Posterior cingulate gyrus (tissue), 11 donors: Measurements from ENCODE around the gene KLHL36.

Experiments used
- DNase-seq, 10 donors: peaks; one replicate each; pipeline versions ENCODE4 v3.0.0 to v3.0.0-alpha.2; 2020 to 2021; ENCODE audit warnings: mixed read lengths in 3 of 10
- intact Hi-C: fragments of 100-400 bp; cut with DNase I; formaldehyde crosslinking; loops from one replicate; pipeline ENCODE4 v1.15.1; 2023

KLHL36 gene

DNA sequence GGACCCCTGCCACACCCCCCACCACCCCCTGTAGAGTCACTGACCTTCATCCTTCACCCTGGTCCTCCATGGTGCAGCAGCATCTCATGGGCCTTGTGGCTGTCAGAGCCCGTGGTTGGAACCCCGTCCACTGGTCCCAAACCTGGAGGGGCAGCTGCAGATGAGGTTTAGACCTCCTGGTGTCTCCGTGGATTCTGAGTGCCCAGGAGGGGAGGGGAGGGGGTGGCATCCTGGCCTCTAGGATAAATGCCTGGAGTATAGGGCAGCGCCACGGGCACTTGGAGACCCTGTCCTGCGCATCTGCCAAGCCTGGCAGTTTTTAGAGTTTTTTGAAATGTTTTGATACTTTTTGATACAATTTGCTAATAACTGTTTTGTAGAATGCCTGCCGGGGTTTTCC lies 17.5 kb downstream of the KLHL36 start:
- intact Hi-C loops = no loop called here
- peak in 1 of 10 donors; percentile 70 for DNase-seq

GRCh38 chr16:84667600-84668309 lies 19.4 kb downstream of the KLHL36 start:
- intact Hi-C loops = no loop called here
- DNase-seq = peak in 1 of 10 donors; percentile 50

DNA sequence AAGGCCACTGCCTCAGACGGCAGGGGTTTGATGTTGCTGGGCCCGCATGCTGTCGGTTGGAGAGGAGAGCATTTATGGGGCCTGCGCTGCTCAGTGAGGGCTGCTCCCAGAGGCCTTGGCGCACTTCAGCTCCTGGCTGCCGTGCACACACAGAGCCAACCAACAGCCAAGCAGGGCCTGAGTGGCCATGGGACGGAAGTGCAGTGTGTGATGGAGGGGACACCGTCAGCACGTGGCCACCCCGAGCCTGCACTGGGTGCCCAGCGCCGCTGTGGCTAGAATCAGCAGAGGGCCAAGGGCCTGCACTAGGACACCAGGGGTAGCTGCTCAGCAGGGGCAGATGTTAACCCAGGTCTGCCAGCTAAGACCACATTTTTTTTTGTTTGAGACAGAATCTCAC lies 21.8 kb downstream of the KLHL36 start:
- intact Hi-C loops = no loop called here
- DNase-seq = no peak

DNA sequence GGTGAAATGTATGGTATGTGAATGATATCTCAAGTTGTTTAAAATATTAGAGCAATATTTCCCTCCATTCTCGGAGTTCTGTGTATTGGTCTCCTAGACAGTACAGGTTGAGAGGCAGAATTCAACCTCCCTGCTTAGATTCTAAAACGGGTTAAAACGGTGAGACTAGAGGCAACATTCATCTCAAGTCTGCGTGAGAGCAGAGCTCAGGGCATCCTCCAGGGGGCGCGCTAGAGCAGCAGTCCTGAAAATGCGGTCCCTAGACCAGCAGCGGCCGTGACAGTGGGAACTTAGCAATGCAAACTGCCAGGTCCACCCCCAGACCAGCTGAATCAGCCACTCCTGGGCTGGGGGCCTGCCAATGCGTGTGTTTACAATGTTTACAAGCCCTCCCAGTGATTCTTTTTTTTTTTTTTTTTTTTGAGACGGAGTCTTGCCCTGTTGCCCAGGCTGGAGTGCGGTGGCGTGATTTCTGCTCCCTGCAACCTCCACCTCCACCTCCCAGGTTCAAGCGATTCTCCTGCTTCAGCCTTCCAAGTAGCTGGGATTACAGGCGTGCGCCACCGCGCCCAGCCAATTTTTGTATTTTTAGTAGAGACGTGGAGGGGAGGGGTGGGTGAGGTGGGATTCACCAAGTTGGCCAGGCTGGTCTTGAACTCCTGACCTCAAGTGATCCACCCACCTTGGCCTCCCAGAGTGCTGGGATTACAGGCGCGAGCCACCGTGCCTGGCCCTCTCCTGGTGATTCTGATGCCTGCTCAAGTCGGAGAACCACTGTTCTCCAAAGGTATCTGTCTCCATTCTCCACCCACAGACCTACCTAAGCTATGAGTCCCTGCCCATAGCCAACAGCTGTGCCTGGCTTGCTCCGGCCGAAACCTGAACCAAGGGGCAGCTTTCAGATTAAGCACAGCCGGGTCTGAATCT lies 24.2 kb downstream of the KLHL36 start:
- intact Hi-C loops = loop anchor here (2.0 kb wide), 1 partner anchor 54 kb away; no protein-coding TSS in a partner anchor
- DNase-seq = peak; percentile 23 to 93 (median 74)

DNA sequence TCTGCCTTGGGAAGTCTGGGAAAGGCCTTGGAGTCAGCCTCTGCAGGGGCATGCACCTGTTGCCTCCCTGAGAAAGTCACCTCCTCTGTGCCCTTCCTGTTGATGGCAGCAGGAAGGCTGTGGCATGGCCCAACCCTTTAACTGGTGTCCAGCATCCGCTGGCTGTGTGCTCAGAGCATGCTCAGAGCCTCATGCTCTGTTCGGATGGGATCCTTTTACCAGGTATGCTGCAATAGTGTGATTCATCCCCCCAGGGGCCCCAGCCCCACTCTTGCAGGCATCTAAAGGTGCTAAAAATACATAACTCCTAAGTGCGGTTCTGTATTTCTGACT lies 24.9 kb downstream of the KLHL36 start:
- intact Hi-C loops = loop anchor here (2.0 kb wide), 1 partner anchor 54 kb away; no protein-coding TSS in a partner anchor
- DNase-seq = peak in 1 of 10 donors; percentile 21

- intact Hi-C loops = loop anchor here (2.0 kb wide), 1 partner anchor 53 kb away; no protein-coding TSS in a partner anchor
- DNase-seq = peak in 1 of 10 donors; percentile 27
Observed at GRCh38 chr16:84673561-84673960, 25.2 kb downstream of the KLHL36 start.

GRCh38 chr16:84675423-84675822 lies 27.1 kb downstream of the KLHL36 start:
- intact Hi-C loops = no loop called here
- DNase-seq = no peak

DNA sequence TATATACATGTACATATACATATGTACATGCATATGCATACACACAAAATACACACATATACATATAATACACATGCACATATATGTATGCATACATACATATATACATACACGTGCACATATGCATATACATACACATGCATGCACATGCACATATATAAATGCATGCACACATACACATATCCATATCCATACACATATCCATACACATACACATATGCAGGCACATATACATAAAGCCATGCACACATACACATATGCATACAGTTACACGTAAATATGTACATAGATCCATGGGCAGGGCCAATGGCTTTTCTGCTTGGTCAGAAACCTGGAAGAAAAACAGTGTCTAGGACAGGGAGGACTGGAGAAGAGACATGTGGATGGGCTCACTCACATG lies 27.6 kb downstream of the KLHL36 start:
- intact Hi-C loops = no loop called here
- no peak for DNase-seq

GRCh38 chr16:84677017-84677803 lies 28.9 kb downstream of the KLHL36 start:
- no peak for DNase-seq
- intact Hi-C loops = no loop called here

- intact Hi-C loops = no loop called here
- no peak for DNase-seq
Observed at GRCh38 chr16:84677849-84678248, 29.5 kb downstream of the KLHL36 start.

DNA sequence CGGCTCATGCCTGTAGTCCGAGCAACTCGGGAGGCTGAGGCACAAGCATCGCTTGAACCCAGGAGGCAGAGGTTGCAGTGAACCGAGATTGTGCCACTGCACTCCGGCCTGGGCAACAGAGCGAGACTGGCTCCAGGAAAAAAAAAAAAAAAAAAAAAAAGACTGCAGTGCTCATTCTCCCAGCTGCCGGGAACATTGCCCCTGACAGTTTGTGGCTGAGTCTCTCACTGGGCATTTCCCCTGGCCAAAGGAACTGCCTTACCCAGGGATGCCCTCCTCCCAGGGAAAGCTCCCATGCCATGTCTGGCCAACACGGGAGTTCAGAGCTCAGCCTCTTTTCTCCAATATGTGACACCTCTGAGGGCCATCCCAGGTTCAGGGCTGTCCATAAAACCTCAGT lies 30.2 kb downstream of the KLHL36 start:
- DNase-seq = no peak
- intact Hi-C loops = no loop called here

- intact Hi-C loops = no loop called here
- DNase-seq = no peak
Observed at GRCh38 chr16:84680165-84680842, 32.0 kb downstream of the KLHL36 start.

DNA sequence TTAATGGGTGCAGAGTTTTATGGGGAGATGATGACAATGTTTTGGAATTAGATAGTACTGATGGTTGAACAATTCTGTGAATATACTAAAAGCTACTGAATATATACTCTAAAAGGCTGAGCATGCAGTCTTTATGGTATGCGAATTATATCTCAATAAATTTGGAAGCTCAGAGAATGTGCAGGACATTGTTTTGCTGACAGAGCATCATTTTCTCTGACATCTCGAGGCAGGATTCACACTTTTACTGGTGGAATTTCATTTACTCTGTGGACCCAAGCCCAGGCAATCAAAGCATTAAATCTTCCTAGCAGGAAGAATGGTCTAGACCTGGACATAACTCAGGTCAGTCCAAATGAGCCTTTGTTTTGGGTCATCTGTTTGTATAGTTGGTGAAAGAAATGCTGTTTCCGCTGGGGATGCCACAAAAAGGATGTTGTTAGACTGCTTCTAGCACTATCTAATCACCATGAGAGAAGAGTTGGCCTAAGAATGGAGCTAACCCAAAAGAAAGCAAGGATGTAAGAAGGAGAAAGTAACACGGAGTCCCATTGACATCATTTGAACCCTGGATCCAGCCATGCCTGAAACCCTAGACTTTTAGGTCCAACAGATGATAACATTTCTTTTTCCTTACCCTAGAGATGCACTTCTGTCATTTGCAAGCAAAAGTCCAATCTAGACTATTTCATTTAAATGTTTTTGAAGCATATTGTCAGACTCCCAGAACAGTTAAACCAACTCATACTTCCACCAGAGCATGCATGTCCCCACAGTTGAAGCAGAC lies 32.7 kb downstream of the KLHL36 start:
- intact Hi-C loops = no loop called here
- DNase-seq = no peak

DNA sequence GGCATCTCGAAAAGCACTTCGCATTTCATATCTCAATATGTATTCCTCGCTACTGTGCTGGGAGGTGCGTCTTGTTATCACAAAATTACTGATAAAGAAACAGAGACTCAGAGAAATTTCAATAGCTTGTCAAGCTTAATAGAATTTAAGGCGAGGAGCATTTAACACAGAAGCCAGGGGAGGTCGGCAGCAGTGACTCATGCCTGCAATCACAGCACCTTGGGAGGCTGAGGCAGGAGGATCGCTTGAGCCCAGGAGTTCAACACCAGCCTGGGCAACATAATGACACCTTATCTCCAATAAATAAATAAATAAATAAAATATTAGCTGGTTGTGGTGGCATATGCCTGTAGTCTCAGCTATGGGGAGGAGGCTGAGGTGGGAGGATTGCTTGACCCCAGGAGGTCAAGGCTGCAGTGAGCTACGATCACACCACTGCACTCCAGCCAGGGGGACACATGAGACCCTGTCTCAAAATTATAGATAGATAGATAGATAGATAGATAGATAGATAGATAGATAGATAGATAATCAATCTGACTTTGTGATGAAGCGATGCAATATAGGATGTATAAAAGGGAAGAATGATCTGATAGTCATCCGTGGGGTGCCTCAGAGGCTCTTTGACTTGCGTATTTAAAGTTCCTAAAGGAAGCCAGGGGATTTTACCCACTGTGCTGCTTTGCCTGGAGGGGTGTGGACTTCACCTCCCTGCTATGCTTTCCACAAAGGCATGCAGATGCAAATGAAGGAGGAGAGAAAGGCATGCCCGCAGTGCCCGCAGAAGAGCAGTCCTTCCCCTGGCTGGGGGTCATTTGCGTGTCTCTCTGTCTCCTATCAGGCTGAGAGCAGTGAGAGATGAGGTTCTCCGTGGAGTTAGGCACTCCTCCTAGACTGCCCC lies 35.6 kb downstream of the KLHL36 start:
- no peak for DNase-seq
- intact Hi-C loops = no loop called here

DNA sequence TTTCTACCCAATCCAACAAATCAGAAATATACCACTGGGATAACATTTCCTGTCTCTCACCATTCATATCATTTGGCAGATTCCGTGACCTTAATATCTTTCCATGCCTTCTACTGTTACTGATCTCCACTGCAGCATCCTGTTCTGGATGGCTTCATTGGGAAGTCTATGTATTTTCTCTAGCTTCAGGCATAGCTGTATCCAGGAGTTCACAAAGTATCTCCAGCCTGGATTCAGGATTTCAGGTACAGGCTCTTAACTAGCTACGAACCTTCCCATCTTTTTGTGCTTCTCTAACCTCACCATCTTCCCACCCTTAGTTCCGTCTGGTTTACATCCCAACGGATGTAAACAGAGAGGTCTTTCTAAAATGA lies 36.3 kb downstream of the KLHL36 start:
- intact Hi-C loops = no loop called here
- no peak for DNase-seq

- intact Hi-C loops = no loop called here
- DNase-seq = no peak
Observed at GRCh38 chr16:84685210-84685609, 36.9 kb downstream of the KLHL36 start.

DNA sequence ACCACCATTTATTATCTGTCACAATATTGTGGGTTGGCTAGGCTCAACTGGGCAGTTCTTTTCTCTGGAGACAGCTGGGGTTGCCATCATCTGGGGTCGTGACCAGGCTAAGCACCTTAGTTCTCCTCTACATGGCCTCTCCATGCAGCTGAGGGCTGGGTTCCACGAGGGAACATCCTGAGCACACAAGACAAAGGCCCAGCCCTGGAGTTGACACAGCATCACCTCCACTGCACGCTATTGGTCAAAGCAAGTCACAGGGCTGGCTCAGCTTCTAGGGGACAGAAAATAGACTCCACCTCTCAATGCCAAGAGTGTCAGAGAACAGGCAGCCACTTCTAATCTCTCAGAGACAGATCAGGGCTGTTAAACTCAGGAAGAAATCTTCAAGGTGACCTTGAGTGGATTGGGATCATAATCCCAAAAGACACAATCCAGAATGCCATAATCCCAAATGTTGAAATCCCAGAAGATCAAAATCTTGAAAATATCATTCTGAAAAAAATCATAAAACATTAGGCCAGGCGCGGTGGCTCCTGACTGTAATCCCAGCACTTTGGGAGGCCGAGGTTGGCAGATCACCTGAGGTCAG lies 38.5 kb downstream of the KLHL36 start:
- no peak for DNase-seq
- intact Hi-C loops = no loop called here

DNA sequence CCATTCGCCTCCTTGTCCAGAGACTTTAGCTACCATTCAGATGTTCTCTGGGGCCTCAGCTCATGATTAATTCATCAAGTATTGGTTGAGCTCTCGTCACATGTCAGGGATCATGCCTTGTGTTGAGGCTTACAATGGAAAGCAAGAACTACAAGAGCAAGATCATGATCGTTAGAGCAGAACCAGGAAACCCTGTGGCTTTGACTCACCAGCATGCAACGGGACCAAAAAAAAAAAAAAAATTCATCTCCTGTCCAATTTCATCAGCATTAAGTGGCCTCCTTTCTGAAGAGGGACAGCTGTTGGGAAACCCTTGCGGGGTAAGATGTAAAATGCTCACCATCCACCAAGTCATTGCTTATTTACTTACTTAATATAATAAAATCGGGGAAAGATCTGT lies 39.4 kb downstream of the KLHL36 start:
- intact Hi-C loops = no loop called here
- DNase-seq = no peak
